Measurements from ENCODE around the gene ANKRD12. TPM values are rescaled to one million over a fixed set of nuclear protein-coding genes. Genes with fewer than 3 reads are reported as not detected.

Gene ANKRD12
- total and polyA plus RNA-seq, 2 of the 4 experiments (the other 2 are of a cell fraction): 2.6 to 12.9 TPM

DNA sequence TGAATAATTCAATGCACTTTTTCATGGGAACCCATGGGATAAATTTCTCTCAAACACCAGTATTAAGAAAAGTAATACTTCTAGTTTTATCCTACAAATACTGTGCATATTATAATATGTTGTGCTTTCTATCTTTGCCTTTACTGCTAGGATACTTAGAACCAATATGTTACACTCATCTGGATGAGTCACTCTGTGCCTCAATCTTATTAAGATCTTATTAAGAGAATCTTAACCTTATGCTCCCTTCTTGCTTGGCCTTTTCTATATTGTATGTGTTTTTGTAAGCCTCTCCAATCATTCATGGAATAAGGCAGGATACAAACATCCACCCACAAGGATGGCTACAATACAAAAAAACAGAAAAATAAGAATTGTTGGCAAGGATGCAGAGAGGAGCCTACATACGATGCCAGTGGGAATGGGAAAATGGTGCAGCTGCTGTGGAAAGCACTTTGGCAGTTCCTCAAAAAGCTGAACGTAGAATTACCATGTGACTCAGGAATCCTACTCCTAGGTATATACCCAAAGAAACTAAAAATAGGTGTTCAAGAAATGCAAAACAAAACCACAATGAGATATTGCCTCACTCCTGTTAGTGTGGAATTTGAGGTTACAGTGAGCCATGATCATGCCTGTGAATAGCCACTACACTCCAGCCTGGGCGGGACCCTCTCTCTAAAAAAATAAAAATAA is 187.3 kb downstream of the ANKRD12 start:
- Histone ChIP-seq H3K9me3 (ENCODE audit: control insufficient read depth, insufficient read depth, low read length) (peaks cover 3% of the 10 kb centered on the region), H3K4ac (ENCODE audit: low read depth, low read length) (peak overlapping the region; percentile 61), H4K8ac (ENCODE audit: low read depth in 2 of 2, low read length in 2 of 2) (peak overlapping the region; percentile 16 to 73; a peak in 1 of 4 replicates), H4K20me1 (ENCODE audit: insufficient read depth, low read length) (no peaks in the 10 kb centered on the region), H2BK120ac (ENCODE audit: low read depth, low read length) (peak overlapping the region; percentile 54), H3K18ac (ENCODE audit: low read depth, low read length) (peak overlapping the region; percentile 61), H3K9ac (ENCODE audit: low read depth, low read length) (no peak overlapping the region), H2AK5ac (ENCODE audit: low read depth, low read length) (0 out of 2 replicates have a peak overlapping the region, but pooled peaks have one; percentile 53), H2BK20ac (ENCODE audit: low read depth, low read length) (peak overlapping the region; percentile 83), H3K4me3 (ENCODE audit: insufficient read depth, low read depth, low read length) (no peak overlapping the region), H3K23ac (ENCODE audit: low read depth, low read length) (no peak overlapping the region), H3K14ac (replicated peaks; ENCODE audit: low read depth, low read length) (0 out of 2 replicates have a peak overlapping the region, but pooled peaks have one; percentile 5), H3K56ac (ENCODE audit: extremely low read depth, insufficient read depth, low read length) (no peak overlapping the region), H3K4me1 (ENCODE audit: control insufficient read depth, insufficient read depth, low read length) (peaks cover 19% of the 10 kb centered on the region), H4K91ac (ENCODE audit: insufficient read depth, low read depth, low read length) (no peak overlapping the region), H2BK5ac (ENCODE audit: low read depth, low read length, poor library complexity, severe bottlenecking) (peak overlapping the region; percentile 89), H4K5ac (ENCODE audit: low read depth, low read length) (peak overlapping the region; percentile 32; the same call in 1 of the 2 replicates), H3K4me2 (ENCODE audit: low read depth, low read length) (peak overlapping the region; percentile 34; the same call in 1 of the 2 replicates), H3K79me1 (ENCODE audit: low read depth in 1 of 2, low read length in 2 of 2) (peaks cover 15 to 26% of the 10 kb centered on the region in 2 experiments; a peak in 3 of 4 replicates), H3K36me3 (ENCODE audit: control insufficient read depth, insufficient read depth, low read length) (peaks cover 1% of the 10 kb centered on the region; the same call in 1 of the 2 replicates), H3K9me1 (ENCODE audit: insufficient read depth, low read length) (peaks cover 13% of the 10 kb centered on the region), H2AK9ac (replicated peaks; ENCODE audit: low read depth, low read length, poor library complexity) (no peak overlapping the region), H2AFZ (replicated peaks; ENCODE audit: low read length, poor library complexity) (no peak overlapping the region), H3K27ac (ENCODE audit: insufficient read depth, low read length) (peak overlapping the region; percentile 83), H3K27me3 (ENCODE audit: control insufficient read depth, insufficient read depth, low read length) (no peaks in the 10 kb centered on the region), H2BK15ac (ENCODE audit: low read depth, low read length) (peak overlapping the region; percentile 2; the same call in 1 of the 3 replicates)
- in situ Hi-C loops (cut with MboI; ENCODE audit: low sequenced_read_pairs) (no loop called here), dilution Hi-C loops (cut with HindIII; ENCODE audit: low sequenced_read_pairs, unreplicated experiment) (no loop called here), intact Hi-C loops (cut with micrococcal nuclease) (loop anchor here (5.0 kb wide), 1 partner anchor 617 kb away; the partner anchor contains the start of gene MTCL1)
- DNase-seq (peak; percentile 89), ATAC-seq (ENCODE audit: low read depth) (no peak; the same call in 1 of the 2 replicates)
- no peak for TF ChIP-seq MXI1 (IDR thresholded peaks at IDR 0.05; ENCODE audit: borderline replicate concordance, low read depth, low read length)
- peak; percentile 85 for TF ChIP-seq CEBPB (IDR thresholded peaks at IDR 0.05; ENCODE audit: low read depth, low read length)
- ChIA-PET CTCF (no interaction called here), POLR2A (ENCODE audit: unreplicated experiment) (no interaction called here)
- no TSS peak for BruUV-seq (replicated peaks)
- WGBS, 2 experiments (ENCODE audit: extremely low coverage in 2 of 2, insufficient read length in 1 of 2): no CpG with 5 or more reads among the region's 3 CpGs
